Esophagus squamous epithelium (tissue), 5 donors: ENCODE data around the gene CTCF. TPM values are rescaled to one million over a fixed set of nuclear protein-coding genes. Genes with fewer than 3 reads are reported as not detected.

Experiments
- DNase-seq: peaks from one replicate; lab custom pipeline; 2025; lab: John Stamatoyannopoulos, UW
- H3K27ac ChIP-seq, 4 donors: fragments of 200-600 bp; sonication (generic); one replicate each; pipeline ENCODE4 v1.5.1; 2016 to 2019; ENCODE audit warnings: mild to moderate bottlenecking in 1 of 4
- H3K27me3 ChIP-seq, 4 donors: fragments of 200-600 bp; sonication (generic); 1 replicate in 3 of 4; 2 replicates in 1 of 4; pipeline versions ENCODE4 v1.5.1 to v1.6.0; 2017 to 2021; ENCODE audit warnings: antibody characterized with exemption in 1 of 4
- H3K36me3 ChIP-seq, 3 donors: fragments of 200-600 bp; sonication (generic); one replicate each; pipeline ENCODE4 v1.5.1; 2016 to 2019
- H3K4me1 ChIP-seq, 3 donors: fragments of 200-600 bp; sonication (generic); one replicate each; pipeline ENCODE4 v1.5.1; 2017 to 2019
- H3K4me3 ChIP-seq, 4 donors: fragments of 200-600 bp; sonication (generic); 1 replicate in 3 of 4; 2 replicates in 1 of 4; pipeline ENCODE4 v1.5.1; 2016 to 2019; ENCODE audit warnings: mild to moderate bottlenecking in 2 of 4, moderate library complexity in 1 of 4
- H3K9me3 ChIP-seq, 3 donors: fragments of 200-600 bp; sonication (generic); one replicate each; pipeline ENCODE4 v1.5.1; 2016 to 2019
- CTCF ChIP-seq, 6 experiments: fragments of 450-650 bp in 4 of 6; fragments of 200-600 bp in 2 of 6; sonication (generic) in 2 of 6; IDR thresholded peaks; one replicate each; pipeline ENCODE4 v1.5.1; 2016 to 2019; ENCODE audit warnings: antibody characterized with exemption in 6 of 6, mild to moderate bottlenecking in 4 of 6, moderate library complexity in 4 of 6
- POLR2A ChIP-seq, 4 donors: fragments of 450-650 bp; IDR thresholded peaks; one replicate each; pipeline ENCODE4 v1.6.1; 2017; ENCODE audit warnings: antibody characterized with exemption in 4 of 4, mild to moderate bottlenecking in 4 of 4, moderate library complexity in 3 of 4
- WGBS, 2 donors: methylation state at CpG; one replicate each; pipeline ENCODE4 v1.1.5; 2018; 5-methylcytosine and 5-hydroxymethylcytosine counted together
- intact Hi-C: fragments of 100-400 bp; cut with DNase I; formaldehyde crosslinking; loops from one replicate; pipeline ENCODE4 v1.15.0; 2022
- total RNA-seq, 4 donors: library from RNA; depleted of rRNA; stranded (reverse); fragments of >200 nt; gene quantifications; one replicate each; pipeline ENCODE4 v1.1.0, GENCODE V29; 2016
- donor health status: DM: yes; HTN: yes; CAD: no.

CTCF gene
- total RNA-seq, 4 donors from 2014 or later, result 29.9 to 35.5 (median 33.5) TPM

GRCh38 chr16:67539271-67539670 lies 23.1 kb upstream of the CTCF start:
- H3K27ac ChIP-seq, result peak overlapping the region in 2 of 4 donors; percentile 90 to 92
- intact Hi-C loops, result no loop called here
- H3K4me1 ChIP-seq, result peaks cover 20 to 98% (median 31%) of the 10 kb centered on the region in 3 donors
- H3K4me3 ChIP-seq, result peak overlapping the region in 2 of 4 donors; percentile 78 to 80
- no peaks in the 10 kb centered on the region for H3K27me3 ChIP-seq
- DNase-seq, result no peak
- peaks cover 16 to 52% (median 17%) of the 10 kb centered on the region in 3 donors for H3K36me3 ChIP-seq
- TF ChIP-seq CTCF (IDR thresholded peaks at IDR 0.05) (no peak), POLR2A (IDR thresholded peaks at IDR 0.05) (no peak)
- 61% methylated on average over 4 of the region's 4 CpGs for WGBS, 2 donors
- H3K9me3 ChIP-seq, result no peaks in the 10 kb centered on the region

- WGBS, 2 donors, result 88 to 91% methylated on average over 8 to 13 of the region's 27 CpGs
Observed at GRCh38 chr16:67539691-67540635, 22.4 kb upstream of the CTCF start.

GRCh38 chr16:67540756-67541155 lies 21.6 kb upstream of the CTCF start:
- no peak overlapping the region for H3K27ac ChIP-seq
- TF ChIP-seq CTCF (IDR thresholded peaks at IDR 0.05), result no peak
- no peak for TF ChIP-seq POLR2A (IDR thresholded peaks at IDR 0.05)
- peaks cover 23 to 67% (median 30%) of the 10 kb centered on the region in 3 donors for H3K36me3 ChIP-seq
- no peak overlapping the region for H3K4me3 ChIP-seq
- 100% methylated on average over 1 of the region's 1 CpG for WGBS, 2 donors
- H3K9me3 ChIP-seq, result no peaks in the 10 kb centered on the region
- H3K4me1 ChIP-seq, result peaks cover 25 to 98% (median 45%) of the 10 kb centered on the region in 3 donors
- no peaks in the 10 kb centered on the region for H3K27me3 ChIP-seq
- DNase-seq, result no peak
- intact Hi-C loops, result no loop called here

More at GRCh38 chr16:67539691-67540635, 22.4 kb upstream of the CTCF start:
- no peak for DNase-seq
- no peak overlapping the region for H3K27ac ChIP-seq
- no peaks in the 10 kb centered on the region for H3K27me3 ChIP-seq
- H3K9me3 ChIP-seq, result no peaks in the 10 kb centered on the region
- peaks cover 25 to 98% (median 37%) of the 10 kb centered on the region in 3 donors for H3K4me1 ChIP-seq
- no peak overlapping the region for H3K4me3 ChIP-seq
- no peak for TF ChIP-seq CTCF (IDR thresholded peaks at IDR 0.05)
- TF ChIP-seq POLR2A (IDR thresholded peaks at IDR 0.05), result no peak
- H3K36me3 ChIP-seq, result peaks cover 16 to 59% (median 23%) of the 10 kb centered on the region in 3 donors
- intact Hi-C loops, result no loop called here

GRCh38 chr16:67541391-67542263 lies 20.7 kb upstream of the CTCF start:
- no peak for DNase-seq
- Histone ChIP-seq H3K4me1 (peaks cover 29 to 99% (median 54%) of the 10 kb centered on the region in 3 donors), H3K27me3 (no peaks in the 10 kb centered on the region), H3K9me3 (no peaks in the 10 kb centered on the region), H3K4me3 (no peak overlapping the region), H3K36me3 (peaks cover 24 to 76% (median 33%) of the 10 kb centered on the region in 3 donors), H3K27ac (peak overlapping the region in 2 of 4 donors; percentile 29)
- TF ChIP-seq POLR2A (IDR thresholded peaks at IDR 0.05) (no peak), CTCF (IDR thresholded peaks at IDR 0.05) (no peak)
- WGBS, 2 donors, result 73 to 74% methylated on average over 9 to 10 of the region's 14 CpGs
- intact Hi-C loops, result no loop called here
